Prostate gland (tissue), 2 donors: Measurements from ENCODE around the gene MGAT5. TPM values are rescaled to one million over a fixed set of nuclear protein-coding genes. Genes with fewer than 3 reads are reported as not detected.

Source experiments
- DNase-seq: peaks from one replicate; pipeline ENCODE4 v3.0.0-alpha.2; 2019; ENCODE audit warnings: low spot score
- H3K27ac ChIP-seq, 2 donors: fragments of 200-600 bp; sonication (generic); 2 replicates each; pipeline ENCODE4 v1.5.1; 2017 to 2019
- H3K27me3 ChIP-seq: fragments of 200-600 bp; sonication (generic); replicated peaks from 2 replicates; pipeline ENCODE4 v1.5.1; 2019; ENCODE audit not compliant: insufficient read depth
- H3K36me3 ChIP-seq, 2 donors: fragments of 200-600 bp; sonication (generic); 1 replicate in 1 of 2; 2 replicates in 1 of 2; pipeline versions ENCODE4 v1.5.1 to v1.8.1; 2017 to 2019
- H3K4me1 ChIP-seq: fragments of 200-600 bp; sonication (generic); replicated peaks from 2 replicates; pipeline ENCODE4 v1.5.1; 2019
- H3K4me3 ChIP-seq, 2 donors: fragments of 200-600 bp; sonication (generic); 2 replicates each; pipeline ENCODE4 v1.5.1; 2017 to 2019
- H3K9me3 ChIP-seq: fragments of 200-600 bp; sonication (generic); 2 replicates; pipeline ENCODE4 v1.5.1; 2017
- POLR2A ChIP-seq: fragments of 450-650 bp; IDR thresholded peaks from one replicate; pipeline ENCODE4 v1.6.1; 2016; ENCODE audit warnings: antibody characterized with exemption, mild to moderate bottlenecking
- POLR2AphosphoS5 ChIP-seq: sonication (generic); formaldehyde crosslinking; IDR thresholded peaks from one replicate; pipeline ENCODE4 v1.6.1; 2017; ENCODE audit warnings: antibody characterized with exemption
- WGBS: methylation state at CpG from one replicate; pipeline ENCODE4 v1.1.5; 2018; 5-methylcytosine and 5-hydroxymethylcytosine counted together
- intact Hi-C: fragments of 100-400 bp; cut with DNase I; formaldehyde crosslinking; loops from one replicate; pipeline ENCODE4 v1.14.2; 2022
- total RNA-seq, 2 donors: library from RNA; depleted of rRNA; stranded (reverse); fragments of >200 nt; gene quantifications; one replicate each; pipeline ENCODE4 v1.1.0, GENCODE V29; 2016
- TF ChIP-seq, protein P1 (sequence below), 4 experiments: fragments of 200-600 bp in 2 of 4; fragments of 450-650 bp in 2 of 4; sonication (generic) in 2 of 4; IDR thresholded peaks; 1 replicate in 3 of 4; 2 replicates in 1 of 4; pipeline ENCODE4 v1.5.1; 2016 to 2019; ENCODE audit warnings: antibody characterized with exemption in 4 of 4, mild to moderate bottlenecking in 2 of 4, moderate library complexity in 2 of 4

Gene MGAT5
- total RNA-seq, 2 donors from 2014 or later, result 20.1 to 83.2 TPM

DNA sequence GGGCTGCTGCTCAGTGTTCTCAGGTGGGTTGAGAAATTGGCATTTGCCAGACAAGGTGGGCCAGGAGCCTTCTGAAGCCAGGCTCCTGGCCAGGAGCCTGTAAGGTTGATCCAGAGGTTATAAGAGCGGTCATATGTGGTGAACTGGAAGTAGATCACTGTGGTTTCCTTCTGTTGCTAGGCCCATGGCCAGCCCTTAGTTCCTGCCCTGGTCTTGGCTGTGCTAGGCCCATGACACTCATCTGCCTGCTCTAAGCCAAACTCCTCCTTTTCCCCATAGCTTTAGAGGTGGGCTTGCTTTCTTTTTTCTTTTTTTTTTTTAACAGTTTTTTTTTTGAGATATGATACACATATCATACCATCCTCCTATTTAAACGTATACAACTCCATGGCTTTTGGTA lies 5.0 kb upstream of the MGAT5 start:
- 95% methylated on average over 2 of the region's 2 CpGs for WGBS
- TF ChIP-seq, protein P1, sequence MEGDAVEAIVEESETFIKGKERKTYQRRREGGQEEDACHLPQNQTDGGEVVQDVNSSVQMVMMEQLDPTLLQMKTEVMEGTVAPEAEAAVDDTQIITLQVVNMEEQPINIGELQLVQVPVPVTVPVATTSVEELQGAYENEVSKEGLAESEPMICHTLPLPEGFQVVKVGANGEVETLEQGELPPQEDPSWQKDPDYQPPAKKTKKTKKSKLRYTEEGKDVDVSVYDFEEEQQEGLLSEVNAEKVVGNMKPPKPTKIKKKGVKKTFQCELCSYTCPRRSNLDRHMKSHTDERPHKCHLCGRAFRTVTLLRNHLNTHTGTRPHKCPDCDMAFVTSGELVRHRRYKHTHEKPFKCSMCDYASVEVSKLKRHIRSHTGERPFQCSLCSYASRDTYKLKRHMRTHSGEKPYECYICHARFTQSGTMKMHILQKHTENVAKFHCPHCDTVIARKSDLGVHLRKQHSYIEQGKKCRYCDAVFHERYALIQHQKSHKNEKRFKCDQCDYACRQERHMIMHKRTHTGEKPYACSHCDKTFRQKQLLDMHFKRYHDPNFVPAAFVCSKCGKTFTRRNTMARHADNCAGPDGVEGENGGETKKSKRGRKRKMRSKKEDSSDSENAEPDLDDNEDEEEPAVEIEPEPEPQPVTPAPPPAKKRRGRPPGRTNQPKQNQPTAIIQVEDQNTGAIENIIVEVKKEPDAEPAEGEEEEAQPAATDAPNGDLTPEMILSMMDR (IDR thresholded peaks at IDR 0.05), result no peak
- TF ChIP-seq POLR2AphosphoS5, result no peak
- no peak for TF ChIP-seq POLR2A
- Histone ChIP-seq H3K36me3 (no peaks in the 10 kb centered on the region), H3K9me3 (no peaks in the 10 kb centered on the region), H3K4me3 (no peak overlapping the region), H3K27me3 (no peaks in the 10 kb centered on the region), H3K27ac (no peak overlapping the region), H3K4me1 (peaks cover 3% of the 10 kb centered on the region)
- DNase-seq, result no peak
- intact Hi-C loops, result loop anchor here (5.0 kb wide), 2 partner anchors 132 to 362 kb away; no protein-coding TSS in a partner anchor

DNA sequence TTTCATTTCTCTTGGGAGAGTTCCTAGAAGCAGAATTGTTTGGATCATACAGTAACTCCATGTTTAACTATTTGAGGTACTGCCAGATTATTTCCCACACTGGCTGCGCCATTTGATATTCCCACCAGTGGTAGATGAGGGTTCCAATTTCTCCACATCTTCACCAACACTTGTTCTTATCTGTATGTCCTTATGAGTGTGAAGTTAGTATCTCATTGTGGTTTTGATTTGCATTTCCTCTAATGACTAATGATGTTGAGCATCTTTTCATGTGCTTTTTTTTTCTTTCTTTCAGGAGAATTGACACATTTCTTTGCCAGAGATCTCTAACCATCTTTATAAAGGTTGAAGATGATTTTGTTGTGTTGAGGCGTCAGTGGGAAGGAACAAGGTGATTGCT lies 4.1 kb upstream of the MGAT5 start:
- no peak for DNase-seq
- Histone ChIP-seq H3K4me3 (no peak overlapping the region), H3K27me3 (no peaks in the 10 kb centered on the region), H3K27ac (no peak overlapping the region), H3K4me1 (peaks cover 4% of the 10 kb centered on the region), H3K9me3 (no peaks in the 10 kb centered on the region), H3K36me3 (no peaks in the 10 kb centered on the region)
- 97% methylated on average over 2 of the region's 2 CpGs for WGBS
- intact Hi-C loops, result loop anchor here (5.0 kb wide), 2 partner anchors 132 to 362 kb away; no protein-coding TSS in a partner anchor
- no peak for TF ChIP-seq POLR2A

DNA sequence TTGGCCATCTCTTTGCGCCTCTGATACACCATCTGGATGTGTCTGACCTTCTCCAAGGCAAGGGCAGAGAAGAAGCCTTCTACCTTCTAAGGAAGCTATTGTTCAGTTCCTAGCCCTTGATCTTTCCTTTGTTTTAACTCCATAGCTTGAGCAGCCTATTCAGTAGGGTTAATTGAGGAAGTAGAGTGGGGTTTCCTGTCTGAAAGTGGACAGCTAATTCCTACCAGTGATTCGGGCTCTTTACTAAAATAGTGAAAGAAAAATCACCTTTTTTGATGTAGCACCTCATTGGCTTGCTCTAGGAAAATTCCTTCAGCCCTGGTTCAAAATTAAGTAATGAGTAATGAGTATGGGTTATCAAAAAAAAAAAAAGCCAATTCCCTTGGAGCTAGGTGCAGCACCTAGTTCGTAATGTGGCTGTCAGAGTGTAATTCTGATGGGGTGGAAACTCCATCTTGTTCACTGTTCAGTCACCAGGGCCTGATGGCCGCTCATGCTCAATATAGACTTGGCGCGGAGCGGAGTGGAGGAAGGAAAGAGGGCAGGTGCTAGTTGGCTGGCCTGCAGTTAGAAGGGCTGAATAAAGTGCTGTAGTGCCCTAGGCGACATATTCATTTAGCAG lies 2.9 kb upstream of the MGAT5 start:
- no peak for TF ChIP-seq POLR2A
- TF ChIP-seq, protein P1 (IDR thresholded peaks at IDR 0.05), result no peak
- TF ChIP-seq POLR2AphosphoS5, result no peak
- DNase-seq, result no peak
- no peak overlapping the region for H3K4me3 ChIP-seq
- H3K36me3 ChIP-seq, result no peaks in the 10 kb centered on the region
- peaks cover 4% of the 10 kb centered on the region for H3K4me1 ChIP-seq
- H3K27me3 ChIP-seq, result no peaks in the 10 kb centered on the region
- intact Hi-C loops, result no loop called here
- no peaks in the 10 kb centered on the region for H3K9me3 ChIP-seq
- 94% methylated on average over 8 of the region's 8 CpGs for WGBS
- H3K27ac ChIP-seq, result no peak overlapping the region

DNA sequence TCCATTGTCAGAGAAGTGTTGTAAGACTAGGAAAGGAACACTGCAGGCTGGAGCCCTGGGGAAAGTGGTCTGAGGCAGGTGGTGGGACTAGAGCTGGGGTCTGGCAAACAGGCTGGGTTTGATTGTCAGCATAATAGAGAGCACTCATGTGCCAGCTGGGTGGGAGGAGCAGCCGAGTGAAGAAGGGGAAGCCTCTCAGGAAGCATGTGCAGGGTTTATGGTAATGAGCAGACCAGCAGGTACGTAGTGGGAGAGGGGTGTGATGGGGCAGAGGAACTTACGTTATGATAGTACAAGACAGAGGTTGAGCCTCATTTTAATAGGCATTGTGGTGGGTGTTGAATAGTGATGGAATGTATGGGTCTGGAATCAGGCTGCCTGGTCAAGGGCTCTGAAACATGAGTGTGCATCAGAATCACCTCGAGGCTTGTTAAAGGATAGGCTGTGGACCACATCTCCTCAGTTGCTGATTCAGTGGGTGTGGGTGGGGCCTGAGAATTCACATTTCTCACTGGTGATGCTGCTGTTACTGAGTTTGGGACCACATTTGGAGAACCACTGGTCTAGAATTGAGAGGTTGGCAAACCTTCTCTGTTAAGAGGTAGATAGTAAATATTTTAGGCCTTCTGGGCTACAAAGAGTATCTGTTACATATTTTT lies 1.7 kb upstream of the MGAT5 start:
- TF ChIP-seq POLR2A, result no peak
- no peak for TF ChIP-seq POLR2AphosphoS5
- TF ChIP-seq, protein P1 (IDR thresholded peaks at IDR 0.05), result no peak
- DNase-seq, result no peak
- Histone ChIP-seq H3K9me3 (no peaks in the 10 kb centered on the region), H3K4me1 (peaks cover 4% of the 10 kb centered on the region), H3K4me3 (no peak overlapping the region), H3K27me3 (no peaks in the 10 kb centered on the region), H3K27ac (no peak overlapping the region), H3K36me3 (no peaks in the 10 kb centered on the region)
- WGBS, result 86% methylated on average over 4 of the region's 4 CpGs
- intact Hi-C loops, result no loop called here

DNA sequence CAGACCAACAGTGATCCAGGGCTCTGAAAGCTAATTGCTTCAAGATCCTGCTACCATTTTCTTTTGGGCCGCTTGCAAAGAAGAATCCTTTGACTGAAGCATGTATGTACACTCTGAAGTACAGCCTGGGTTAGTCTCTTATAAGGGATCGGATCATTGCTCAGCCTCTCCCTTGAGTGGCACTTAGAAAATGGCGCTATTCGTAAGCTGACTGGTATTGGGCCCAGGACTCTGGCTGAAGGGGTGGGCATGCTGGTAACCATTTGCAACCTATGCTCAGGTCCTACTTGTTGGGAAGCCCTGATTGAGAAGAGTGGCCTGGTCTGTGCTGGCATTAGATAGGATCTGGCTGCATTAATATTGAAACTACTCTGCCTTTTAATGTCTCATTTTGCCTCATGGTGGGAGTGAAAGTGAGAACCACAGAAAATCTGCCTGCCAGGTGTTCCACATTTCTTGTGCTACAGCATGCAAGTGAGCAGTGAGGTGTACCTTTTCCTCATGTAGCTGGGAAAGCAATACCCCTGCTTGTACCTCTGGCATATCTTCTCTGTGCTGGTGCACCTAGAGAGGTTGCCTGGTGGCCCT lies 661 bp upstream of the MGAT5 start:
- Histone ChIP-seq H3K27ac (no peak overlapping the region), H3K4me3 (no peak overlapping the region), H3K9me3 (no peaks in the 10 kb centered on the region), H3K36me3 (no peaks in the 10 kb centered on the region), H3K4me1 (peaks cover 4% of the 10 kb centered on the region), H3K27me3 (no peaks in the 10 kb centered on the region)
- intact Hi-C loops, result no loop called here
- DNase-seq, result no peak
- WGBS, result 93% methylated on average over 4 of the region's 4 CpGs
- TF ChIP-seq POLR2A (no peak), POLR2AphosphoS5 (no peak)
- TF ChIP-seq, protein P1 (IDR thresholded peaks at IDR 0.05), result no peak
